H1 (cell line): ENCODE results near the gene PDZD2. TPM values are rescaled to one million over a fixed set of nuclear protein-coding genes. Genes with fewer than 3 reads are reported as not detected.

Source experiments
- CTCF ChIA-PET: fragments of 300-600 bp; sonication (Branson Sonifier 250); formaldehyde crosslinking; loops from one replicate; lab custom pipeline; 2021; ENCODE audit not compliant: partially characterized antibody; lab: Charles Lee
- POLR2A ChIA-PET: fragments of 300-600 bp; sonication (Branson Sonifier 250); formaldehyde crosslinking; loops from one replicate; lab custom pipeline; 2021; ENCODE audit warnings: inconsistent platforms; ENCODE audit not compliant: partially characterized antibody; lab: Charles Lee
- DNase-seq, 2 experiments: peaks; one replicate each; pipeline versions ENCODE4 v3.0.0 to v3.0.0-alpha.2; 2010 to 2022; ENCODE audit warnings: low spot score in 2 of 2, low read depth in 1 of 2, mixed read lengths in 1 of 2
- FAIRE-seq: peaks from 2 replicates; lab custom pipeline; 2011; peaks lifted over from hg19 to GRCh38; lab: Jason Lieb, UNC
- H2AFZ ChIP-seq: 2 replicates; pipeline ENCODE4 v1.8.1; 2012; ENCODE audit warnings: low read length, inconsistent platforms
- H2AK5ac ChIP-seq: 2 replicates; pipeline ENCODE4 v1.6.1; 2013; ENCODE audit warnings: low read depth, low read length
- H2BK120ac ChIP-seq: replicated peaks from 2 replicates; pipeline ENCODE3; 2013; ENCODE audit warnings: low read depth, low read length, inconsistent platforms
- H2BK12ac ChIP-seq: 2 replicates; pipeline ENCODE4 v1.6.1; 2013; ENCODE audit warnings: low read depth, low read length
- H2BK15ac ChIP-seq: 2 replicates; pipeline ENCODE4 v1.6.1; 2013; ENCODE audit warnings: low read length
- H2BK20ac ChIP-seq: 2 replicates; pipeline ENCODE4 v1.6.1; 2013; ENCODE audit warnings: low read length
- H2BK5ac ChIP-seq: 2 replicates; pipeline ENCODE4 v1.6.1; 2013; ENCODE audit warnings: low read depth, low read length
- H3K14ac ChIP-seq: 2 replicates; pipeline ENCODE4 v1.6.1; 2013; ENCODE audit warnings: inconsistent platforms; ENCODE audit not compliant: insufficient read length
- H3K18ac ChIP-seq: 2 replicates; pipeline ENCODE4 v1.6.1; 2013; ENCODE audit warnings: low read length; ENCODE audit errors: extremely low read depth
- H3K23ac ChIP-seq: 2 replicates; pipeline ENCODE4 v1.6.1; 2013; ENCODE audit warnings: inconsistent platforms; ENCODE audit not compliant: insufficient read length
- H3K23me2 ChIP-seq: 2 replicates; pipeline ENCODE4 v1.6.1; 2013; ENCODE audit warnings: low read depth, low read length
- H3K27ac ChIP-seq: 2 replicates; pipeline ENCODE4 v1.6.1; 2011; ENCODE audit warnings: low read depth, low read length, inconsistent platforms
- H3K27me3 ChIP-seq, 4 experiments: replicated peaks in 1 of 4; 1 replicate in 1 of 4; 2 replicates in 3 of 4; pipeline versions ENCODE4 v1.6.1 to v1.8.1; 2011 to 2013; ENCODE audit warnings: low read length in 3 of 4, mild to moderate bottlenecking in 3 of 4, inconsistent platforms in 2 of 4, mixed read lengths in 2 of 4, moderate library complexity in 1 of 4; ENCODE audit not compliant: control insufficient read depth in 3 of 4, insufficient read depth in 3 of 4; ENCODE audit errors: extremely low read depth in 1 of 4
- H3K36me3 ChIP-seq, 4 experiments: 2 replicates each; pipeline versions ENCODE4 v1.6.1 to v1.8.1; 2011 to 2013; ENCODE audit warnings: mild to moderate bottlenecking in 4 of 4, low read length in 3 of 4, moderate library complexity in 2 of 4, control low read depth in 1 of 4, inconsistent platforms in 1 of 4; ENCODE audit not compliant: insufficient read depth in 4 of 4, control insufficient read depth in 2 of 4
- H3K4ac ChIP-seq: replicated peaks from 2 replicates; pipeline ENCODE3; 2013; ENCODE audit warnings: low read length, low read depth, mixed read lengths, inconsistent platforms; ENCODE audit not compliant: insufficient read length
- H3K4me1 ChIP-seq, 4 experiments: replicated peaks in 1 of 4; 1 replicate in 1 of 4; 2 replicates in 3 of 4; pipeline versions ENCODE4 v1.6.1 to v1.8.1; 2011 to 2013; ENCODE audit warnings: low read length in 3 of 4, inconsistent platforms in 2 of 4, mixed read lengths in 1 of 4; ENCODE audit not compliant: insufficient read depth in 4 of 4, control insufficient read depth in 3 of 4
- H3K4me2 ChIP-seq, 2 experiments: 2 replicates each; pipeline versions ENCODE4 v1.6.1 to v1.8.1; 2011 to 2013; ENCODE audit warnings: low read depth in 2 of 2, low read length in 2 of 2, control low read depth in 1 of 2, inconsistent platforms in 1 of 2, mild to moderate bottlenecking in 1 of 2; ENCODE audit not compliant: insufficient read depth in 1 of 2
- H3K4me3 ChIP-seq, 4 experiments: fragments of 200-600, 300-600 bp in 1 of 4; sonication (generic), shearing (Covaris generic), sonication (Bioruptor Twin) in 1 of 4; 2 replicates each; pipeline versions ENCODE4 v1.5.1 to v1.8.1; 2011 to 2016; ENCODE audit warnings: low read length in 4 of 4, low read depth in 3 of 4, control low read depth in 2 of 4, inconsistent platforms in 2 of 4, mild to moderate bottlenecking in 2 of 4, mixed read lengths in 1 of 4, moderate library complexity in 1 of 4; ENCODE audit not compliant: insufficient read depth in 2 of 4; ENCODE audit errors: extremely low read depth in 1 of 4
- H3K56ac ChIP-seq: replicated peaks from 2 replicates; pipeline ENCODE3; 2013; ENCODE audit warnings: low read depth, mild to moderate bottlenecking, mixed read lengths, low read length, inconsistent platforms; ENCODE audit not compliant: insufficient read length
- H3K79me1 ChIP-seq: 2 replicates; pipeline ENCODE4 v1.6.1; 2013; ENCODE audit warnings: low read depth, low read length, control low read depth
- H3K79me2 ChIP-seq, 2 experiments: 2 replicates each; pipeline versions ENCODE4 v1.6.1 to v1.8.1; 2012 to 2013; ENCODE audit warnings: low read length in 2 of 2, mild to moderate bottlenecking in 2 of 2, inconsistent platforms in 1 of 2; ENCODE audit not compliant: insufficient read depth in 2 of 2, control insufficient read depth in 1 of 2
- H3K9ac ChIP-seq, 4 experiments: replicated peaks in 1 of 4; 1 replicate in 1 of 4; 2 replicates in 3 of 4; pipeline versions ENCODE4 v1.6.1 to v1.8.1; 2011 to 2013; ENCODE audit warnings: low read depth in 3 of 4, low read length in 3 of 4, control low read depth in 2 of 4, mild to moderate bottlenecking in 2 of 4, moderate library complexity in 2 of 4, inconsistent platforms in 1 of 4; ENCODE audit errors: extremely low read depth in 1 of 4
- H3K9me3 ChIP-seq, 2 experiments: 2 replicates each; pipeline versions ENCODE4 v1.6.1 to v1.8.1; 2012 to 2013; ENCODE audit warnings: mild to moderate bottlenecking in 2 of 2, moderate library complexity in 2 of 2, control low read depth in 1 of 2, inconsistent platforms in 1 of 2, low read depth in 1 of 2, low read length in 1 of 2, mixed read lengths in 1 of 2; ENCODE audit not compliant: insufficient read depth in 2 of 2
- H4K20me1 ChIP-seq, 2 experiments: replicated peaks in 1 of 2; 2 replicates each; pipeline versions ENCODE3 to v1.8.1; 2011 to 2013; ENCODE audit warnings: inconsistent platforms in 2 of 2, low read length in 2 of 2, mild to moderate bottlenecking in 1 of 2; ENCODE audit not compliant: insufficient read depth in 2 of 2, control insufficient read depth in 1 of 2
- H4K5ac ChIP-seq: 2 replicates; pipeline ENCODE4 v1.6.1; 2013; ENCODE audit warnings: low read length, low read depth, mixed read lengths, inconsistent platforms; ENCODE audit not compliant: insufficient read length
- H4K8ac ChIP-seq: 2 replicates; pipeline ENCODE4 v1.8.0; 2013; ENCODE audit warnings: mild to moderate bottlenecking, moderate library complexity, low read length, inconsistent platforms; ENCODE audit not compliant: insufficient read depth; ENCODE audit errors: extremely low read depth
- H4K91ac ChIP-seq: replicated peaks from 2 replicates; pipeline ENCODE3; 2013; ENCODE audit warnings: low read length, mixed read lengths, inconsistent platforms; ENCODE audit not compliant: insufficient read length
- CHD2 ChIP-seq: IDR thresholded peaks from 2 replicates; pipeline ENCODE4 v1.6.1; 2012; ENCODE audit warnings: low read length, improper control_type of control experiment
- CREB1 ChIP-seq: IDR thresholded peaks from 2 replicates; pipeline ENCODE4 v1.6.1; 2012; ENCODE audit warnings: inconsistent platforms
- MAFK ChIP-seq: IDR thresholded peaks from 2 replicates; pipeline ENCODE4 v1.6.1; 2012; ENCODE audit warnings: low read depth, mild to moderate bottlenecking, improper control_type of control experiment, low read length
- NANOG ChIP-seq: IDR thresholded peaks from 2 replicates; pipeline ENCODE4 v1.6.1; 2011; ENCODE audit warnings: low read length, low read depth, mild to moderate bottlenecking, inconsistent platforms; ENCODE audit not compliant: insufficient read depth, poor library complexity, severe bottlenecking
- POLR2AphosphoS5 ChIP-seq: IDR thresholded peaks from 2 replicates; pipeline ENCODE4 v1.6.1; 2011; ENCODE audit warnings: low read depth, low read length
- SAP30 ChIP-seq: fragments of 300-600 bp; sonication (generic); IDR thresholded peaks from 2 replicates; pipeline ENCODE4 v1.7.1; 2012; ENCODE audit warnings: low read length, moderate library complexity, mild to moderate bottlenecking, inconsistent platforms; ENCODE audit not compliant: insufficient read depth, insufficient replicate concordance
- SIN3A ChIP-seq, 2 experiments: IDR thresholded peaks in 1 of 2; conservative IDR thresholded peaks in 1 of 2; 2 replicates each; pipeline ENCODE4 v1.6.1; 2011 to 2012; ENCODE audit warnings: low read length in 2 of 2, improper control_type of control experiment in 1 of 2, low read depth in 1 of 2, mild to moderate bottlenecking in 1 of 2
- SIRT6 ChIP-seq: IDR thresholded peaks from one replicate; pipeline ENCODE4 v1.7.1; 2012; ENCODE audit warnings: low read length, inconsistent platforms
- SP4 ChIP-seq: IDR thresholded peaks from 2 replicates; pipeline ENCODE4 v1.6.1; 2012; ENCODE audit warnings: low read length, inconsistent platforms
- TAF7 ChIP-seq: optimal IDR thresholded peaks from 2 replicates; pipeline ENCODE3; 2011; ENCODE audit warnings: low read depth, mild to moderate bottlenecking, inconsistent platforms, low read length, moderate library complexity, borderline replicate concordance
- WGBS, 2 experiments: shearing (Covaris generic) in 1 of 2; methylation state at CpG; one replicate each; pipeline versions ENCODE4 v1.1.6 to v1.1.7; 2013 to 2015; ENCODE audit warnings: low lambda C conversion rate in 2 of 2, mixed read lengths in 2 of 2, inconsistent platforms in 1 of 2, low coverage in 1 of 2, missing lambda C conversion rate in 1 of 2; ENCODE audit not compliant: insufficient replicate concordance in 2 of 2, insufficient coverage in 1 of 2, insufficient read length in 1 of 2; ENCODE audit errors: extremely low coverage in 1 of 2, missing lambda C conversion rate in 1 of 2; 5-methylcytosine and 5-hydroxymethylcytosine counted together
- polyA plus RNA-seq, 7 experiments: library from polyadenylated mRNA; depleted of rRNA in 3 of 7; stranded (reverse) in 5 of 7; unstranded in 2 of 7; fragments of >200 nt in 5 of 7; fragments of 200-250 nt in 2 of 7; gene quantifications; 1 replicate in 5 of 7; 2 replicates in 1 of 7; 4 replicates in 1 of 7; pipeline versions ENCODE4 v1.2.1 to v1.2.3, GENCODE V29; 2011 to 2013; ENCODE audit warnings: missing spikeins in 2 of 7, mixed read lengths in 2 of 7
- total RNA-seq: library from RNA; stranded (reverse); fragmentation: NEBNext Ultra II Directional; extraction: Animal tissue kit (Norgen Biotek cat#: 25700); gene quantifications from 2 replicates; pipeline ENCODE4 v1.2.1, GENCODE V29; 2021
- TF ChIP-seq, protein P1 (sequence below): IDR thresholded peaks from 2 replicates; pipeline ENCODE4 v1.6.1; 2012; ENCODE audit warnings: inconsistent platforms
- TF ChIP-seq, protein P2 (sequence below): IDR thresholded peaks from 2 replicates; pipeline ENCODE4 v1.6.1; 2012; ENCODE audit warnings: inconsistent platforms

The PDZD2 gene
- total and polyA plus RNA-seq, 2 of the 8 experiments (the other 6 are each of a cell fraction or from before 2014, with no cell fraction given): 1.2 to 6.8 TPM

DNA sequence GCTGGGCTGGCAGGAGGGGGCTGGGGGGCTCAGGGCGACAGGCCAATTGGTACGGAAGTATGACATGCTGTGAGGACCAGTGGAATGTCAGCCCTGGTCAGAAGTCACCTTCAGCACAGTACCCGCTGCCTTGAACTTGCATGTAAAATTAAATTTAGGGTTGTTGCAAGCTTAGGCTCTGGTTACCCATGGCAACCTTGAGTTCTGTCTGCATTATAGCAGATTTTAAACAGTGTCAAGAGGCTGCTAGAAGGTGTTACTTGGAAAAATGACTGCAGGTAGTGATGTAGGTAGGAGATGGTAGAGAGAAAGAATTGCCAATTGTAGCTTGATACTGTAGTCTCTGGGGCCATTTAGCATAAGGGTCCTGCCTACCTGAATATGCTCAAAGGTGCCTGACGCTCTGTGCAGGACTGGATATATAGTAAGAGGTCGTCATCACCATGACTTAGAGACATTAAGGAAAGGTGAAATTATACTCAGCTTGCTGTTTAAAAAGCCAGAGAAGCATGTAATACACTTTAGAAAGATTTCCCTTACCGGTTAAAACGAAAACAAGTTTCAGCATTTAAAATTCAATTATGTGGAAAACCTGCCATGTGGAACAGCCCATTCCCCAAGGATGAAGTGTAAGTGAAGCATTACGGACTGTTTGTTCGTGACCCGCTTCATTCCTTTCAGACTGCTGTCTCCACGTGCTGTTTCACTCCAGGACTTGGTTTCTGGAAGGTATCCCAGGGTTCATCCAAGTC lies 169.0 kb downstream of the PDZD2 start:
- no peak overlapping the region for H4K8ac ChIP-seq
- H3K23me2 ChIP-seq: no peaks in the 10 kb centered on the region; the same call in 1 of the 2 replicates
- H3K23ac ChIP-seq: no peak overlapping the region
- no peaks in the 10 kb centered on the region for H3K36me3 ChIP-seq
- H2BK15ac ChIP-seq: no peak overlapping the region
- no peak overlapping the region for H4K91ac ChIP-seq
- H2AFZ ChIP-seq: no peak overlapping the region
- H4K20me1 ChIP-seq: no peaks in the 10 kb centered on the region
- no peak overlapping the region for H4K5ac ChIP-seq
- H3K14ac ChIP-seq: no peak overlapping the region
- H2AK5ac ChIP-seq: no peak overlapping the region
- H3K4me2 ChIP-seq: no peak overlapping the region
- H3K27ac ChIP-seq: no peak overlapping the region
- H3K4me1 ChIP-seq: no peaks in the 10 kb centered on the region
- no peak overlapping the region for H3K56ac ChIP-seq
- WGBS, 2 experiments: 85% methylated on average over 11 of the region's 11 CpGs; no CpG with 5 or more reads in 1 of the 2 experiments
- no peak overlapping the region for H3K4me3 ChIP-seq
- no peaks in the 10 kb centered on the region for H3K79me2 ChIP-seq
- H3K27me3 ChIP-seq: no peaks in the 10 kb centered on the region
- H2BK5ac ChIP-seq: no peak overlapping the region
- no peak overlapping the region for H2BK12ac ChIP-seq
- H3K18ac ChIP-seq: no peak overlapping the region
- no peak overlapping the region for H2BK20ac ChIP-seq
- no peak for DNase-seq
- H3K9ac ChIP-seq: no peak overlapping the region
- no peak for FAIRE-seq
- no peak overlapping the region for H3K4ac ChIP-seq
- H3K9me3 ChIP-seq: no peaks in the 10 kb centered on the region
- CTCF ChIA-PET: interaction anchor here (0.8 to 3.9 kb wide), 16 partner anchors 14 to 279 kb away, joined by 3 to 27 read pairs (median 8); no protein-coding TSS in a partner anchor
- no peaks in the 10 kb centered on the region for H3K79me1 ChIP-seq
- H2BK120ac ChIP-seq: no peak overlapping the region
- POLR2A ChIA-PET: interaction anchor here (0.5 kb wide), 1 partner anchor 438 kb away, joined by 3 read pairs; no protein-coding TSS in a partner anchor
- TF ChIP-seq MAFK (no peak), SP4 (no peak), TAF7 (no peak), SAP30 (no peak), POLR2AphosphoS5 (no peak), SIRT6 (no peak), SIN3A (conservative IDR thresholded peaks at IDR 0.05 in 1 of 2, IDR thresholded peaks at IDR 0.05 in 1 of 2; ENCODE audit: low read depth in 1 of 2, low read length in 2 of 2) (no peak), CHD2 (no peak), CREB1 (no peak), NANOG (no peak)
- TF ChIP-seq, protein P1, sequence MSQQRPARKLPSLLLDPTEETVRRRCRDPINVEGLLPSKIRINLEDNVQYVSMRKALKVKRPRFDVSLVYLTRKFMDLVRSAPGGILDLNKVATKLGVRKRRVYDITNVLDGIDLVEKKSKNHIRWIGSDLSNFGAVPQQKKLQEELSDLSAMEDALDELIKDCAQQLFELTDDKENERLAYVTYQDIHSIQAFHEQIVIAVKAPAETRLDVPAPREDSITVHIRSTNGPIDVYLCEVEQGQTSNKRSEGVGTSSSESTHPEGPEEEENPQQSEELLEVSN: no peak
- TF ChIP-seq, protein P2, sequence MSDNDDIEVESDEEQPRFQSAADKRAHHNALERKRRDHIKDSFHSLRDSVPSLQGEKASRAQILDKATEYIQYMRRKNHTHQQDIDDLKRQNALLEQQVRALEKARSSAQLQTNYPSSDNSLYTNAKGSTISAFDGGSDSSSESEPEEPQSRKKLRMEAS: no peak
